ENCODE results near the gene TMEM63C.

TMEM63C gene

GRCh38 chr14:77197988-77198387 is 16.4 kb downstream of the TMEM63C start:
- H4K5ac ChIP-seq (ENCODE audit: low read length), result no peak overlapping the region
- no peak overlapping the region for H3K23ac ChIP-seq (ENCODE audit: low read length)
- H3K79me1 ChIP-seq (ENCODE audit: low read length), result no peaks in the 10 kb centered on the region
- no peak overlapping the region for H3K9ac ChIP-seq (ENCODE audit: low read length)
- H3K4me3 ChIP-seq (ENCODE audit: low read length), result no peak overlapping the region
- no peak overlapping the region for H2AK5ac ChIP-seq (ENCODE audit: low read length)
- no peak overlapping the region for H3K56ac ChIP-seq (ENCODE audit: low read length)
- no peak for DNase-seq
- no peak overlapping the region for H3K4ac ChIP-seq (ENCODE audit: low read depth, low read length)
- H2BK5ac ChIP-seq (ENCODE audit: low read length), result no peak overlapping the region
- no peak overlapping the region for H2BK120ac ChIP-seq (ENCODE audit: low read depth, low read length)
- H4K8ac ChIP-seq (ENCODE audit: low read depth, low read length), result no peak overlapping the region
- WGBS (ENCODE audit: extremely low coverage, insufficient coverage, low lambda C conversion rate), result no CpG with 5 or more reads among the region's 4 CpGs
- no peak overlapping the region for H2BK15ac ChIP-seq (replicated peaks; ENCODE audit: low read depth)
- no peak overlapping the region for H3K18ac ChIP-seq (ENCODE audit: low read length)
- no peak overlapping the region for H3K27ac ChIP-seq (ENCODE audit: low read depth, low read length)
- no peak overlapping the region for H3K4me2 ChIP-seq (ENCODE audit: low read length)
- H3K4me1 ChIP-seq (ENCODE audit: control insufficient read depth, low read depth, low read length), result no peaks in the 10 kb centered on the region
- H3K36me3 ChIP-seq (ENCODE audit: control insufficient read depth, insufficient read depth, low read length), result no peaks in the 10 kb centered on the region
- no peaks in the 10 kb centered on the region for H3K79me2 ChIP-seq (ENCODE audit: control insufficient read depth, insufficient read depth, low read length)
- no peaks in the 10 kb centered on the region for H3K27me3 ChIP-seq (ENCODE audit: insufficient read depth, low read length, poor library complexity)

GRCh38 chr14:77198561-77198960 is 17.0 kb downstream of the TMEM63C start:
- H3K36me3 ChIP-seq (ENCODE audit: control insufficient read depth, insufficient read depth, low read length), result no peaks in the 10 kb centered on the region
- DNase-seq, result no peak
- no peak overlapping the region for H3K18ac ChIP-seq (ENCODE audit: low read length)
- no peaks in the 10 kb centered on the region for H3K79me1 ChIP-seq (ENCODE audit: low read length)
- H3K4me2 ChIP-seq (ENCODE audit: low read length), result no peak overlapping the region
- H3K56ac ChIP-seq (ENCODE audit: low read length), result no peak overlapping the region
- no peak overlapping the region for H3K4me3 ChIP-seq (ENCODE audit: low read length)
- H4K8ac ChIP-seq (ENCODE audit: low read depth, low read length), result no peak overlapping the region
- H3K23ac ChIP-seq (ENCODE audit: low read length), result no peak overlapping the region
- no peak overlapping the region for H3K27ac ChIP-seq (ENCODE audit: low read depth, low read length)
- H3K9ac ChIP-seq (ENCODE audit: low read length), result no peak overlapping the region
- no peaks in the 10 kb centered on the region for H3K79me2 ChIP-seq (ENCODE audit: control insufficient read depth, insufficient read depth, low read length)
- no peaks in the 10 kb centered on the region for H3K4me1 ChIP-seq (ENCODE audit: control insufficient read depth, low read depth, low read length)
- no peaks in the 10 kb centered on the region for H3K27me3 ChIP-seq (ENCODE audit: insufficient read depth, low read length, poor library complexity)
- no peak overlapping the region for H4K5ac ChIP-seq (ENCODE audit: low read length)
- no peak overlapping the region for H2BK120ac ChIP-seq (ENCODE audit: low read depth, low read length)
- H2BK5ac ChIP-seq (ENCODE audit: low read length), result no peak overlapping the region
- no peak overlapping the region for H2AK5ac ChIP-seq (ENCODE audit: low read length)
- no CpG with 5 or more reads among the region's 6 CpGs for WGBS (ENCODE audit: extremely low coverage, insufficient coverage, low lambda C conversion rate)
- no peak overlapping the region for H3K4ac ChIP-seq (ENCODE audit: low read depth, low read length)
- H2BK15ac ChIP-seq (replicated peaks; ENCODE audit: low read depth), result no peak overlapping the region

- Histone ChIP-seq H4K8ac (ENCODE audit: low read depth, low read length) (no peak overlapping the region), H3K9ac (ENCODE audit: low read length) (no peak overlapping the region), H3K23ac (ENCODE audit: low read length) (no peak overlapping the region), H3K4ac (ENCODE audit: low read depth, low read length) (no peak overlapping the region), H3K36me3 (ENCODE audit: control insufficient read depth, insufficient read depth, low read length) (no peaks in the 10 kb centered on the region), H3K79me2 (ENCODE audit: control insufficient read depth, insufficient read depth, low read length) (no peaks in the 10 kb centered on the region), H2BK5ac (ENCODE audit: low read length) (no peak overlapping the region), H3K27ac (ENCODE audit: low read depth, low read length) (no peak overlapping the region), H2AK5ac (ENCODE audit: low read length) (no peak overlapping the region), H3K79me1 (ENCODE audit: low read length) (no peaks in the 10 kb centered on the region), H2BK15ac (replicated peaks; ENCODE audit: low read depth) (no peak overlapping the region), H3K18ac (ENCODE audit: low read length) (no peak overlapping the region), H3K4me1 (ENCODE audit: control insufficient read depth, low read depth, low read length) (no peaks in the 10 kb centered on the region), H3K4me3 (ENCODE audit: low read length) (no peak overlapping the region), H3K4me2 (ENCODE audit: low read length) (no peak overlapping the region), H4K5ac (ENCODE audit: low read length) (no peak overlapping the region), H3K56ac (ENCODE audit: low read length) (no peak overlapping the region), H2BK120ac (ENCODE audit: low read depth, low read length) (no peak overlapping the region), H3K27me3 (ENCODE audit: insufficient read depth, low read length, poor library complexity) (no peaks in the 10 kb centered on the region)
- no CpG with 5 or more reads among the region's 12 CpGs for WGBS (ENCODE audit: extremely low coverage, insufficient coverage, low lambda C conversion rate)
- no peak for DNase-seq
Measured at GRCh38 chr14:77199590-77199989, 18.0 kb downstream of the TMEM63C start.

GRCh38 chr14:77200406-77200985 is 18.9 kb downstream of the TMEM63C start:
- no peaks in the 10 kb centered on the region for H3K79me1 ChIP-seq (ENCODE audit: low read length)
- H2AK5ac ChIP-seq (ENCODE audit: low read length), result no peak overlapping the region
- no peaks in the 10 kb centered on the region for H3K79me2 ChIP-seq (ENCODE audit: control insufficient read depth, insufficient read depth, low read length)
- H3K23ac ChIP-seq (ENCODE audit: low read length), result no peak overlapping the region
- no peak overlapping the region for H3K4me3 ChIP-seq (ENCODE audit: low read length)
- no peak overlapping the region for H3K18ac ChIP-seq (ENCODE audit: low read length)
- H3K4ac ChIP-seq (ENCODE audit: low read depth, low read length), result no peak overlapping the region
- no peak overlapping the region for H3K9ac ChIP-seq (ENCODE audit: low read length)
- H3K4me1 ChIP-seq (ENCODE audit: control insufficient read depth, low read depth, low read length), result no peaks in the 10 kb centered on the region
- DNase-seq, result peak; percentile 19
- no CpG with 5 or more reads among the region's 7 CpGs for WGBS (ENCODE audit: extremely low coverage, insufficient coverage, low lambda C conversion rate)
- no peak overlapping the region for H2BK5ac ChIP-seq (ENCODE audit: low read length)
- H3K56ac ChIP-seq (ENCODE audit: low read length), result no peak overlapping the region
- no peaks in the 10 kb centered on the region for H3K27me3 ChIP-seq (ENCODE audit: insufficient read depth, low read length, poor library complexity)
- H4K5ac ChIP-seq (ENCODE audit: low read length), result no peak overlapping the region
- no peaks in the 10 kb centered on the region for H3K36me3 ChIP-seq (ENCODE audit: control insufficient read depth, insufficient read depth, low read length)
- H2BK120ac ChIP-seq (ENCODE audit: low read depth, low read length), result no peak overlapping the region
- H2BK15ac ChIP-seq (replicated peaks; ENCODE audit: low read depth), result no peak overlapping the region
- no peak overlapping the region for H3K4me2 ChIP-seq (ENCODE audit: low read length)
- no peak overlapping the region for H3K27ac ChIP-seq (ENCODE audit: low read depth, low read length)
- no peak overlapping the region for H4K8ac ChIP-seq (ENCODE audit: low read depth, low read length)

- no peak overlapping the region for H3K18ac ChIP-seq (ENCODE audit: low read length)
- no peak overlapping the region for H4K5ac ChIP-seq (ENCODE audit: low read length)
- H3K79me1 ChIP-seq (ENCODE audit: low read length), result no peaks in the 10 kb centered on the region
- no peak overlapping the region for H4K8ac ChIP-seq (ENCODE audit: low read depth, low read length)
- no peak overlapping the region for H3K56ac ChIP-seq (ENCODE audit: low read length)
- H3K4ac ChIP-seq (ENCODE audit: low read depth, low read length), result no peak overlapping the region
- H3K4me2 ChIP-seq (ENCODE audit: low read length), result no peak overlapping the region
- no peaks in the 10 kb centered on the region for H3K4me1 ChIP-seq (ENCODE audit: control insufficient read depth, low read depth, low read length)
- no peaks in the 10 kb centered on the region for H3K27me3 ChIP-seq (ENCODE audit: insufficient read depth, low read length, poor library complexity)
- no peaks in the 10 kb centered on the region for H3K79me2 ChIP-seq (ENCODE audit: control insufficient read depth, insufficient read depth, low read length)
- H2BK15ac ChIP-seq (replicated peaks; ENCODE audit: low read depth), result no peak overlapping the region
- H3K36me3 ChIP-seq (ENCODE audit: control insufficient read depth, insufficient read depth, low read length), result no peaks in the 10 kb centered on the region
- no peak overlapping the region for H3K4me3 ChIP-seq (ENCODE audit: low read length)
- no peak overlapping the region for H2BK120ac ChIP-seq (ENCODE audit: low read depth, low read length)
- H2BK5ac ChIP-seq (ENCODE audit: low read length), result no peak overlapping the region
- DNase-seq, result no peak
- H3K27ac ChIP-seq (ENCODE audit: low read depth, low read length), result no peak overlapping the region
- H3K9ac ChIP-seq (ENCODE audit: low read length), result no peak overlapping the region
- WGBS (ENCODE audit: extremely low coverage, insufficient coverage, low lambda C conversion rate), result no CpG with 5 or more reads among the region's 4 CpGs
- no peak overlapping the region for H3K23ac ChIP-seq (ENCODE audit: low read length)
- H2AK5ac ChIP-seq (ENCODE audit: low read length), result no peak overlapping the region
Measured at GRCh38 chr14:77201696-77202095, 20.1 kb downstream of the TMEM63C start.
